ENCODE data around the gene TMEM72.

Gene TMEM72

GRCh38 chr10:44969854-44970253 is 58.7 kb downstream of the TMEM72 start:
- no peaks in the 10 kb centered on the region for H3K27me3 ChIP-seq (ENCODE audit: control insufficient read depth, insufficient read depth, low read length)
- H3K9me3 ChIP-seq (ENCODE audit: control insufficient read depth, low read length), result no peaks in the 10 kb centered on the region
- H3K9ac ChIP-seq (ENCODE audit: low read length), result no peak overlapping the region
- H3K4me3 ChIP-seq (ENCODE audit: low read length), result no peak overlapping the region
- no peaks in the 10 kb centered on the region for H3K36me3 ChIP-seq (ENCODE audit: control insufficient read depth, insufficient read depth, low read length)
- peaks cover 41% of the 10 kb centered on the region for H3K4me1 ChIP-seq (ENCODE audit: control insufficient read depth, insufficient read depth, low read length)

GRCh38 chr10:44970812-44971395 is 59.8 kb downstream of the TMEM72 start:
- no peaks in the 10 kb centered on the region for H3K27me3 ChIP-seq (ENCODE audit: control insufficient read depth, insufficient read depth, low read length)
- H3K4me3 ChIP-seq (ENCODE audit: low read length), result no peak overlapping the region
- no peaks in the 10 kb centered on the region for H3K36me3 ChIP-seq (ENCODE audit: control insufficient read depth, insufficient read depth, low read length)
- peaks cover 48% of the 10 kb centered on the region for H3K4me1 ChIP-seq (ENCODE audit: control insufficient read depth, insufficient read depth, low read length)
- no peaks in the 10 kb centered on the region for H3K9me3 ChIP-seq (ENCODE audit: control insufficient read depth, low read length)
- H3K9ac ChIP-seq (ENCODE audit: low read length), result no peak overlapping the region

GRCh38 chr10:44971434-44971833 is 60.3 kb downstream of the TMEM72 start:
- no peaks in the 10 kb centered on the region for H3K27me3 ChIP-seq (ENCODE audit: control insufficient read depth, insufficient read depth, low read length)
- H3K36me3 ChIP-seq (ENCODE audit: control insufficient read depth, insufficient read depth, low read length), result no peaks in the 10 kb centered on the region
- H3K9ac ChIP-seq (ENCODE audit: low read length), result no peak overlapping the region
- peaks cover 50% of the 10 kb centered on the region for H3K4me1 ChIP-seq (ENCODE audit: control insufficient read depth, insufficient read depth, low read length)
- H3K4me3 ChIP-seq (ENCODE audit: low read length), result no peak overlapping the region
- no peaks in the 10 kb centered on the region for H3K9me3 ChIP-seq (ENCODE audit: control insufficient read depth, low read length)

- no peaks in the 10 kb centered on the region for H3K9me3 ChIP-seq (ENCODE audit: control insufficient read depth, low read length)
These were observed 61.0 kb downstream of the TMEM72 start for GRCh38 chr10:44971935-44972757.

DNA sequence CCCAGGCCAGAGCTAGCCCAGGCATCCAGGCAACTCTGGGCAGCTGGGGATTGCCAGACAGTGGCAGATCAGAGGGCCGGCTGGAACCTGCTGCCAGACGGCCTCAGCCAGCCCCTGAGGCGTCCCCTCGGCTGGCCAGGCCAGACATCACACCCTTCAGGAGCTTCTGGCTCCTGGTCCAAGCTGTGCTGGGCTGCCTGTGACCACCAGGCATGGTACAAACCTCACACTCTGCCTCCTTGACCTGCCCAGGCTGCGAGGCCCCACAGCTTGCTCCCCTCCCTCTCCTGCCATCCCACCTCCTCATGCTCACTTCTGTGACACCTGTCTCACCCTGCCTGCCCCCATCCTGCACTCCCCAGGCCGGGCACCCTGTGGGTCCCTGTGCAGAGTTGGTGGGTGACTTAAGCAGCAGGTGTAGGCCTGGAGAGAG is 61.8 kb downstream of the TMEM72 start:
- peaks cover 57% of the 10 kb centered on the region for H3K4me1 ChIP-seq (ENCODE audit: control insufficient read depth, insufficient read depth, low read length)
- no peak overlapping the region for H3K9ac ChIP-seq (ENCODE audit: low read length)
- H3K9me3 ChIP-seq (ENCODE audit: control insufficient read depth, low read length), result no peaks in the 10 kb centered on the region
- no peak overlapping the region for H3K4me3 ChIP-seq (ENCODE audit: low read length)
- H3K27me3 ChIP-seq (ENCODE audit: control insufficient read depth, insufficient read depth, low read length), result peaks cover 3% of the 10 kb centered on the region
- no peaks in the 10 kb centered on the region for H3K36me3 ChIP-seq (ENCODE audit: control insufficient read depth, insufficient read depth, low read length)

More at GRCh38 chr10:44971935-44972757, 61.0 kb downstream of the TMEM72 start:
- Histone ChIP-seq H3K4me3 (ENCODE audit: low read length) (no peak overlapping the region), H3K27me3 (ENCODE audit: control insufficient read depth, insufficient read depth, low read length) (peaks cover 3% of the 10 kb centered on the region), H3K4me1 (ENCODE audit: control insufficient read depth, insufficient read depth, low read length) (peaks cover 52% of the 10 kb centered on the region), H3K9ac (ENCODE audit: low read length) (no peak overlapping the region), H3K36me3 (ENCODE audit: control insufficient read depth, insufficient read depth, low read length) (no peaks in the 10 kb centered on the region)

GRCh38 chr10:44973323-44974081 is 62.4 kb downstream of the TMEM72 start:
- H3K9ac ChIP-seq (ENCODE audit: low read length), result peak overlapping the region; percentile 59
- H3K27me3 ChIP-seq (ENCODE audit: control insufficient read depth, insufficient read depth, low read length), result peaks cover 3% of the 10 kb centered on the region
- no peak overlapping the region for H3K4me3 ChIP-seq (ENCODE audit: low read length)
- peaks cover 54% of the 10 kb centered on the region for H3K4me1 ChIP-seq (ENCODE audit: control insufficient read depth, insufficient read depth, low read length)
- no peaks in the 10 kb centered on the region for H3K9me3 ChIP-seq (ENCODE audit: control insufficient read depth, low read length)
- no peaks in the 10 kb centered on the region for H3K36me3 ChIP-seq (ENCODE audit: control insufficient read depth, insufficient read depth, low read length)

DNA sequence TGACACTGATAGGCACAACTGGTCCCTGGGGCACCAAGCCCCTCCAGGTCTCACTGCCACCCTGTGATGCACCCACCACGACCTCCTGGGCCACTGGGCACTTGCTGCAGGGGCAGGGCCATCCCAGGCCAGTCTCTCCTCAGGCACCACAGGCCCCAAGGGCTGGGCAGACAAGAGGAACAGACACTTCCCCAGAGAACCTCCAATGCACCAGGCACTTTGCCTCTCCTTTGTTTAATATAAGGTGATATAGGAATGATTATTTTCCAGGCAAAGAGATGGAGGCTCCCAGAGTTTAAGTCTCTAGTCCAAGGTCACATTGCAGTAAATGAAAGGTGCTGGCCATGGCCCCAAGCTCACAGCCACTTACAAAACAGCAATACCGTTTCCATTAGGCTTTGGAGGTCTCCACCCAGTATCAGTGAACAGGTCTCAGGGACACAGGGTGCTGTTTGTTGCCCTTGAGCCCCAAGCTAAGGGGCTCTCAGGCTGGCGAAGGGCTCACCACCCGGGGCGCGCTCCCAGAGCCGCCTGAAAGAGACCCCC is 63.0 kb downstream of the TMEM72 start:
- H3K36me3 ChIP-seq (ENCODE audit: control insufficient read depth, insufficient read depth, low read length), result no peaks in the 10 kb centered on the region

GRCh38 chr10:44974628-44975430 is 63.7 kb downstream of the TMEM72 start:
- Histone ChIP-seq H3K4me3 (ENCODE audit: low read length) (no peak overlapping the region), H3K27me3 (ENCODE audit: control insufficient read depth, insufficient read depth, low read length) (peaks cover 3% of the 10 kb centered on the region), H3K36me3 (ENCODE audit: control insufficient read depth, insufficient read depth, low read length) (no peaks in the 10 kb centered on the region), H3K9ac (ENCODE audit: low read length) (peak overlapping the region; percentile 59), H3K4me1 (ENCODE audit: control insufficient read depth, insufficient read depth, low read length) (peaks cover 65% of the 10 kb centered on the region), H3K9me3 (ENCODE audit: control insufficient read depth, low read length) (no peaks in the 10 kb centered on the region)

More for the DNA sequence above, 63.0 kb downstream of the TMEM72 start:
- Histone ChIP-seq H3K4me3 (ENCODE audit: low read length) (no peak overlapping the region), H3K4me1 (ENCODE audit: control insufficient read depth, insufficient read depth, low read length) (peaks cover 59% of the 10 kb centered on the region), H3K9me3 (ENCODE audit: control insufficient read depth, low read length) (no peaks in the 10 kb centered on the region), H3K9ac (ENCODE audit: low read length) (peak overlapping the region; percentile 59), H3K27me3 (ENCODE audit: control insufficient read depth, insufficient read depth, low read length) (peaks cover 3% of the 10 kb centered on the region)

- H3K27me3 ChIP-seq (ENCODE audit: control insufficient read depth, insufficient read depth, low read length), result peaks cover 3% of the 10 kb centered on the region
- no peaks in the 10 kb centered on the region for H3K9me3 ChIP-seq (ENCODE audit: control insufficient read depth, low read length)
- no peaks in the 10 kb centered on the region for H3K36me3 ChIP-seq (ENCODE audit: control insufficient read depth, insufficient read depth, low read length)
- peak overlapping the region; percentile 91 for H3K9ac ChIP-seq (ENCODE audit: low read length)
- peaks cover 74% of the 10 kb centered on the region for H3K4me1 ChIP-seq (ENCODE audit: control insufficient read depth, insufficient read depth, low read length)
- H3K4me3 ChIP-seq (ENCODE audit: low read length), result peak overlapping the region; percentile 24
These were observed 64.5 kb downstream of the TMEM72 start for GRCh38 chr10:44975431-44976331.

- Histone ChIP-seq H3K4me3 (ENCODE audit: low read length) (peak overlapping the region; percentile 37), H3K4me1 (ENCODE audit: control insufficient read depth, insufficient read depth, low read length) (peaks cover 83% of the 10 kb centered on the region)
These were observed 65.4 kb downstream of the TMEM72 start for GRCh38 chr10:44976352-44977198.

More at GRCh38 chr10:44976352-44977198, 65.4 kb downstream of the TMEM72 start:
- Histone ChIP-seq H3K9ac (ENCODE audit: low read length) (peak overlapping the region; percentile 91), H3K9me3 (ENCODE audit: control insufficient read depth, low read length) (no peaks in the 10 kb centered on the region), H3K36me3 (ENCODE audit: control insufficient read depth, insufficient read depth, low read length) (no peaks in the 10 kb centered on the region), H3K27me3 (ENCODE audit: control insufficient read depth, insufficient read depth, low read length) (peaks cover 3% of the 10 kb centered on the region)

Data from mucosa of stomach (tissue), 1 donor.